ENCODE data around the gene F9.

DNA sequence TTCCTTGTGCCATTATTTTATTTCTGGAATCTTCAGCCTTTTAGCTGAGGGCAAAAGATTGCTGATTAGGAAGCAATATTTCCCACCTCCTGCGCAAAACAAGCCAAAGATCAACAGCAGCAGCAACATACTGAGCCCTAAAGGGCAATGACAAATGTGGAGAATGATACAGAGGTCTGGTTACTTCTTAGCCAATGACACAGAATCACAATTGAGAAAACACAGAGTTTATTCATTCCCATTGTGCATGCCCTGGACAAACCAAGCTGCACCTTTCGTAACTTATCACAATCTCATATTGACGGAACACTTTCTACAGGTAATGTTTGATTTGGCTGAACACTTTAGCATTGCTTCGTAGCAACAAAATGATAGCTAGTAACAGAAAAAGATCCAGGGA lies 13.4 kb downstream of the F9 start:
- no peak for TF ChIP-seq POLR2A (IDR thresholded peaks at IDR 0.05; ENCODE audit: low read depth, low read length)
- TF ChIP-seq BHLHE40 (IDR thresholded peaks at IDR 0.05; ENCODE audit: low read depth, low read length) = no peak
- TF ChIP-seq, protein P1, sequence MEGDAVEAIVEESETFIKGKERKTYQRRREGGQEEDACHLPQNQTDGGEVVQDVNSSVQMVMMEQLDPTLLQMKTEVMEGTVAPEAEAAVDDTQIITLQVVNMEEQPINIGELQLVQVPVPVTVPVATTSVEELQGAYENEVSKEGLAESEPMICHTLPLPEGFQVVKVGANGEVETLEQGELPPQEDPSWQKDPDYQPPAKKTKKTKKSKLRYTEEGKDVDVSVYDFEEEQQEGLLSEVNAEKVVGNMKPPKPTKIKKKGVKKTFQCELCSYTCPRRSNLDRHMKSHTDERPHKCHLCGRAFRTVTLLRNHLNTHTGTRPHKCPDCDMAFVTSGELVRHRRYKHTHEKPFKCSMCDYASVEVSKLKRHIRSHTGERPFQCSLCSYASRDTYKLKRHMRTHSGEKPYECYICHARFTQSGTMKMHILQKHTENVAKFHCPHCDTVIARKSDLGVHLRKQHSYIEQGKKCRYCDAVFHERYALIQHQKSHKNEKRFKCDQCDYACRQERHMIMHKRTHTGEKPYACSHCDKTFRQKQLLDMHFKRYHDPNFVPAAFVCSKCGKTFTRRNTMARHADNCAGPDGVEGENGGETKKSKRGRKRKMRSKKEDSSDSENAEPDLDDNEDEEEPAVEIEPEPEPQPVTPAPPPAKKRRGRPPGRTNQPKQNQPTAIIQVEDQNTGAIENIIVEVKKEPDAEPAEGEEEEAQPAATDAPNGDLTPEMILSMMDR (conservative IDR thresholded peaks at IDR 0.05; ENCODE audit: low read depth, low read length) = no peak
- TF ChIP-seq, protein P2, sequence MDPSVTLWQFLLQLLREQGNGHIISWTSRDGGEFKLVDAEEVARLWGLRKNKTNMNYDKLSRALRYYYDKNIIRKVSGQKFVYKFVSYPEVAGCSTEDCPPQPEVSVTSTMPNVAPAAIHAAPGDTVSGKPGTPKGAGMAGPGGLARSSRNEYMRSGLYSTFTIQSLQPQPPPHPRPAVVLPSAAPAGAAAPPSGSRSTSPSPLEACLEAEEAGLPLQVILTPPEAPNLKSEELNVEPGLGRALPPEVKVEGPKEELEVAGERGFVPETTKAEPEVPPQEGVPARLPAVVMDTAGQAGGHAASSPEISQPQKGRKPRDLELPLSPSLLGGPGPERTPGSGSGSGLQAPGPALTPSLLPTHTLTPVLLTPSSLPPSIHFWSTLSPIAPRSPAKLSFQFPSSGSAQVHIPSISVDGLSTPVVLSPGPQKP (IDR thresholded peaks at IDR 0.05; ENCODE audit: borderline replicate concordance, low read depth, low read length) = no peak
- no peak for TF ChIP-seq FOS (IDR thresholded peaks at IDR 0.05; ENCODE audit: low read depth, low read length)

Data from IMR-90 (cell line).